ENCODE measurements around the gene ZNF761.

ZNF761 gene

GRCh38 chr19:53467485-53468262 lies 35.9 kb downstream of the ZNF761 start, which contains the start of gene ZNF813:
Gene ZNF813 (plus strand): TSS chr19:53467733. CDS start chr19:53483823, 16,090 bp downstream.
- TF ChIP-seq FOXP2 (optimal IDR thresholded peaks at IDR 0.05; ENCODE audit: borderline replicate concordance, extremely low read depth, extremely low read length, insufficient read depth): no peak
- peak; percentile 49; the same call in 1 of the 2 replicates for TF ChIP-seq SIN3A (IDR thresholded peaks at IDR 0.05; ENCODE audit: borderline replicate concordance, insufficient read depth, low read length)
- TF ChIP-seq POLR2AphosphoS5 (IDR thresholded peaks at IDR 0.05; ENCODE audit: low read depth, low read length): peak; percentile 69
- TF ChIP-seq TAF1 (IDR thresholded peaks at IDR 0.05; ENCODE audit: borderline replicate concordance, insufficient read depth, low read length): no peak
- TF ChIP-seq REST (IDR thresholded peaks at IDR 0.05; ENCODE audit: insufficient read depth in 1 of 2, low read depth in 2 of 2, low read length in 2 of 2): no peak

- TF ChIP-seq POLR2AphosphoS5 (IDR thresholded peaks at IDR 0.05; ENCODE audit: low read depth, low read length): no peak
Measured at GRCh38 chr19:53471916-53472315, 40.1 kb downstream of the ZNF761 start.

GRCh38 chr19:53485046-53486004 lies 53.5 kb downstream of the ZNF761 start:
- TF ChIP-seq REST (IDR thresholded peaks at IDR 0.05; ENCODE audit: insufficient read depth in 1 of 2, low read depth in 2 of 2, low read length in 2 of 2): no peak

- TF ChIP-seq FOXP2 (optimal IDR thresholded peaks at IDR 0.05; ENCODE audit: borderline replicate concordance, extremely low read depth, extremely low read length, insufficient read depth): no peak
- no peak for TF ChIP-seq REST (IDR thresholded peaks at IDR 0.05; ENCODE audit: insufficient read depth in 1 of 2, low read depth in 2 of 2, low read length in 2 of 2)
Measured at GRCh38 chr19:53492153-53492552, 60.4 kb downstream of the ZNF761 start.

- TF ChIP-seq FOXP2 (optimal IDR thresholded peaks at IDR 0.05; ENCODE audit: borderline replicate concordance, extremely low read depth, extremely low read length, insufficient read depth) (no peak), POLR2AphosphoS5 (IDR thresholded peaks at IDR 0.05; ENCODE audit: low read depth, low read length) (no peak), SIN3A (IDR thresholded peaks at IDR 0.05; ENCODE audit: borderline replicate concordance, insufficient read depth, low read length) (no peak), TAF1 (IDR thresholded peaks at IDR 0.05; ENCODE audit: borderline replicate concordance, insufficient read depth, low read length) (no peak), REST (IDR thresholded peaks at IDR 0.05; ENCODE audit: insufficient read depth in 1 of 2, low read depth in 2 of 2, low read length in 2 of 2) (no peak)
Measured at GRCh38 chr19:53504885-53505284, 73.1 kb downstream of the ZNF761 start.
